ENCODE data around the gene AGXT2.

Gene AGXT2

GRCh38 chr5:35067985-35068384, 20.2 kb upstream of the AGXT2 start:
- TF ChIP-seq CTCF (conservative IDR thresholded peaks at IDR 0.05; ENCODE audit: low read depth, low read length), result no peak
- no peak for DNase-seq (ENCODE audit: low read depth)
- H3K4me3 ChIP-seq (ENCODE audit: low read depth, low read length), result no peak overlapping the region

- TF ChIP-seq CTCF (conservative IDR thresholded peaks at IDR 0.05; ENCODE audit: low read depth, low read length), result no peak
- no peak for DNase-seq (ENCODE audit: low read depth)
- no peak overlapping the region for H3K4me3 ChIP-seq (ENCODE audit: low read depth, low read length)
Measured at GRCh38 chr5:35066260-35066795, 18.6 kb upstream of the AGXT2 start.

GRCh38 chr5:35063414-35063813, 15.7 kb upstream of the AGXT2 start:
- DNase-seq (ENCODE audit: low read depth), result no peak
- no peak overlapping the region for H3K4me3 ChIP-seq (ENCODE audit: low read depth, low read length)
- TF ChIP-seq CTCF (conservative IDR thresholded peaks at IDR 0.05; ENCODE audit: low read depth, low read length), result no peak

- no peak for TF ChIP-seq CTCF (conservative IDR thresholded peaks at IDR 0.05; ENCODE audit: low read depth, low read length)
- peak; percentile 79 for DNase-seq (ENCODE audit: low read depth)
- no peak overlapping the region for H3K4me3 ChIP-seq (ENCODE audit: low read depth, low read length)
Measured at GRCh38 chr5:35061211-35061770, 13.5 kb upstream of the AGXT2 start.

- no peak for DNase-seq (ENCODE audit: low read depth)
- H3K4me3 ChIP-seq (ENCODE audit: low read depth, low read length), result no peak overlapping the region
- no peak for TF ChIP-seq CTCF (conservative IDR thresholded peaks at IDR 0.05; ENCODE audit: low read depth, low read length)
Measured at GRCh38 chr5:35060236-35060635, 12.5 kb upstream of the AGXT2 start.

GRCh38 chr5:35059251-35059650, 11.5 kb upstream of the AGXT2 start:
- DNase-seq (ENCODE audit: low read depth), result no peak
- no peak for TF ChIP-seq CTCF (conservative IDR thresholded peaks at IDR 0.05; ENCODE audit: low read depth, low read length)
- H3K4me3 ChIP-seq (ENCODE audit: low read depth, low read length), result no peak overlapping the region

- H3K4me3 ChIP-seq (ENCODE audit: low read depth, low read length), result no peak overlapping the region
- DNase-seq (ENCODE audit: low read depth), result no peak
- no peak for TF ChIP-seq CTCF (conservative IDR thresholded peaks at IDR 0.05; ENCODE audit: low read depth, low read length)
Measured at GRCh38 chr5:35058374-35058788, 10.6 kb upstream of the AGXT2 start.
